Measurements from ENCODE around the gene FRRS1.

The FRRS1 gene

DNA sequence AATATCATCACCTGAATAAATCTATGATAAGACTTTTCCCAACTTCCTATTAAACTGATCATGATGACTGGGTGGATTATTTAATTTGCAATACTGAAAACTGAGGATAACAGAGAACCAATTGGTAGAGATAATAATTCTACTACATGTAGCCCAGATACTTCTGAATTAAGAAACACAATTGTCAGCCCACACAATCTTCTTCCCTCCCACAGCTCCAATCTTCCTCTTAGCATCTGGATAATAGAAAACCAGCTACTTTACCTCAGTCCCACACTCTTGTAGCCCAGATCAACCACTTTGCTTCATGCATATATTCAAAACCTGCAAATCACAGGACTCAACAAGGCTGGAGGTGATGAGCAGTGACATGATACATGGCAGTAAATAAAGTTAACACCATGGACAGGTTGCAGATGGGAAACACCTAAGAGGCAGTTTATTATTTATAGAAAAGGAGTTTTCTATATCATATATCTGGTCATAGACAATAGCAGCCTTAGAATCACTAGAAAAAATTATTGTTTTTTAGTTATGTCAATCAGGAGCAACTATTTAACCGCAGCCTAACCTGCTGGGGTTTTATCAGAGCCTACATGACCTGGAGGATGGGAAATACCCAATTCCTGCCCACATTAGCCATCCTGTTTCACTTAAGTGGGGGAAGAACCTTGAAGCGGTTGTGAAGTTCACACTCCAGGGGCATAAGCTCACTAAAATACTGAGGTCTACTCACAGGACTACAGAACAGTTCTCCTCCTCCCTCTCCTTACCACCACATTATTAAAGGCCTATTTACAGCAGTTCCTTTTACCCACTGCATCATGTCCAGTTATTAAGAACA, 16.7 kb downstream of the FRRS1 start:
- H3K4me3 ChIP-seq (ENCODE audit: control insufficient read depth in 1 of 7, extremely low read depth in 1 of 7, insufficient read depth in 4 of 7, low read depth in 2 of 7, low read length in 6 of 7): no peak overlapping the region
- H3K9me3 ChIP-seq (ENCODE audit: control extremely low read depth in 1 of 5, control insufficient read depth in 4 of 5, insufficient read depth in 2 of 5, low read depth in 1 of 5, low read length in 4 of 5): no peaks in the 10 kb centered on the region
- POLR2A ChIA-PET: no interaction called here
- no peak overlapping the region for H3K27ac ChIP-seq (ENCODE audit: insufficient read depth in 1 of 2, low read depth in 1 of 2, low read length in 2 of 2, poor library complexity in 1 of 2, severe bottlenecking in 2 of 2)
- CTCF ChIA-PET: no interaction called here
- WGBS (ENCODE audit: insufficient coverage): no CpG with 5 or more reads among the region's 2 CpGs
- H3K4me1 ChIP-seq (ENCODE audit: control extremely low read depth in 1 of 4, control insufficient read depth in 4 of 4, insufficient read depth in 4 of 4, low read length in 3 of 4): peaks cover 0 to 10% (median 2%) of the 10 kb centered on the region in 4 experiments
- H3K36me3 ChIP-seq (ENCODE audit: control insufficient read depth in 4 of 4, insufficient read depth in 4 of 4, low read length in 3 of 4): peaks cover 3 to 12% (median 4%) of the 10 kb centered on the region in 4 experiments
- H3K27me3 ChIP-seq (replicated peaks in 2 of 5; ENCODE audit: control insufficient read depth in 4 of 5, insufficient read depth in 5 of 5, low read length in 4 of 5): no peaks in the 10 kb centered on the region
- peak; percentile 21 to 70 (median 56) for DNase-seq

GRCh38 chr1:99748419-99748818, 18.0 kb downstream of the FRRS1 start:
- H3K27ac ChIP-seq (ENCODE audit: insufficient read depth in 1 of 2, low read depth in 1 of 2, low read length in 2 of 2, poor library complexity in 1 of 2, severe bottlenecking in 2 of 2): no peak overlapping the region
- H3K9me3 ChIP-seq (ENCODE audit: control extremely low read depth in 1 of 5, control insufficient read depth in 4 of 5, insufficient read depth in 2 of 5, low read depth in 1 of 5, low read length in 4 of 5): no peaks in the 10 kb centered on the region
- ChIA-PET CTCF (no interaction called here), POLR2A (no interaction called here)
- H3K27me3 ChIP-seq (replicated peaks in 2 of 5; ENCODE audit: control insufficient read depth in 4 of 5, insufficient read depth in 5 of 5, low read length in 4 of 5): no peaks in the 10 kb centered on the region
- H3K4me3 ChIP-seq (ENCODE audit: control insufficient read depth in 1 of 7, extremely low read depth in 1 of 7, insufficient read depth in 4 of 7, low read depth in 2 of 7, low read length in 6 of 7): no peak overlapping the region
- peaks cover 3 to 12% (median 4%) of the 10 kb centered on the region in 4 experiments for H3K36me3 ChIP-seq (ENCODE audit: control insufficient read depth in 4 of 4, insufficient read depth in 4 of 4, low read length in 3 of 4)
- DNase-seq: no peak
- WGBS (ENCODE audit: insufficient coverage): 100% methylated on average over 2 of the region's 2 CpGs
- H3K4me1 ChIP-seq (ENCODE audit: control extremely low read depth in 1 of 4, control insufficient read depth in 4 of 4, insufficient read depth in 4 of 4, low read length in 3 of 4): peaks cover 0 to 10% (median 2%) of the 10 kb centered on the region in 4 experiments

- WGBS (ENCODE audit: insufficient coverage): 83% methylated on average over 1 of the region's 2 CpGs
- Histone ChIP-seq H3K27me3 (replicated peaks in 2 of 5; ENCODE audit: control insufficient read depth in 4 of 5, insufficient read depth in 5 of 5, low read length in 4 of 5) (no peaks in the 10 kb centered on the region), H3K4me1 (ENCODE audit: control extremely low read depth in 1 of 4, control insufficient read depth in 4 of 4, insufficient read depth in 4 of 4, low read length in 3 of 4) (peaks cover 0 to 10% (median 2%) of the 10 kb centered on the region in 4 experiments), H3K27ac (ENCODE audit: insufficient read depth in 1 of 2, low read depth in 1 of 2, low read length in 2 of 2, poor library complexity in 1 of 2, severe bottlenecking in 2 of 2) (no peak overlapping the region), H3K9me3 (ENCODE audit: control extremely low read depth in 1 of 5, control insufficient read depth in 4 of 5, insufficient read depth in 2 of 5, low read depth in 1 of 5, low read length in 4 of 5) (no peaks in the 10 kb centered on the region), H3K36me3 (ENCODE audit: control insufficient read depth in 4 of 4, insufficient read depth in 4 of 4, low read length in 3 of 4) (peaks cover 4 to 18% (median 7%) of the 10 kb centered on the region in 4 experiments), H3K4me3 (ENCODE audit: control insufficient read depth in 1 of 7, extremely low read depth in 1 of 7, insufficient read depth in 4 of 7, low read depth in 2 of 7, low read length in 6 of 7) (no peak overlapping the region)
- ChIA-PET POLR2A (no interaction called here), CTCF (no interaction called here)
- no peak for DNase-seq
Observed at GRCh38 chr1:99745684-99746083, 20.8 kb downstream of the FRRS1 start.

- no peak overlapping the region for H3K4me3 ChIP-seq (ENCODE audit: control insufficient read depth in 1 of 7, extremely low read depth in 1 of 7, insufficient read depth in 4 of 7, low read depth in 2 of 7, low read length in 6 of 7)
- ChIA-PET CTCF (no interaction called here), POLR2A (no interaction called here)
- no peak for DNase-seq
- H3K36me3 ChIP-seq (ENCODE audit: control insufficient read depth in 4 of 4, insufficient read depth in 4 of 4, low read length in 3 of 4): peaks cover 4 to 18% (median 7%) of the 10 kb centered on the region in 4 experiments
- WGBS (ENCODE audit: insufficient coverage): 98% methylated on average over 5 of the region's 7 CpGs
- no peak overlapping the region for H3K27ac ChIP-seq (ENCODE audit: insufficient read depth in 1 of 2, low read depth in 1 of 2, low read length in 2 of 2, poor library complexity in 1 of 2, severe bottlenecking in 2 of 2)
- H3K4me1 ChIP-seq (ENCODE audit: control extremely low read depth in 1 of 4, control insufficient read depth in 4 of 4, insufficient read depth in 4 of 4, low read length in 3 of 4): peaks cover 0 to 7% (median 1%) of the 10 kb centered on the region in 4 experiments
- no peaks in the 10 kb centered on the region for H3K27me3 ChIP-seq (replicated peaks in 2 of 5; ENCODE audit: control insufficient read depth in 4 of 5, insufficient read depth in 5 of 5, low read length in 4 of 5)
- H3K9me3 ChIP-seq (ENCODE audit: control extremely low read depth in 1 of 5, control insufficient read depth in 4 of 5, insufficient read depth in 2 of 5, low read depth in 1 of 5, low read length in 4 of 5): no peaks in the 10 kb centered on the region
Observed at GRCh38 chr1:99745061-99745460, 21.4 kb downstream of the FRRS1 start.

DNA sequence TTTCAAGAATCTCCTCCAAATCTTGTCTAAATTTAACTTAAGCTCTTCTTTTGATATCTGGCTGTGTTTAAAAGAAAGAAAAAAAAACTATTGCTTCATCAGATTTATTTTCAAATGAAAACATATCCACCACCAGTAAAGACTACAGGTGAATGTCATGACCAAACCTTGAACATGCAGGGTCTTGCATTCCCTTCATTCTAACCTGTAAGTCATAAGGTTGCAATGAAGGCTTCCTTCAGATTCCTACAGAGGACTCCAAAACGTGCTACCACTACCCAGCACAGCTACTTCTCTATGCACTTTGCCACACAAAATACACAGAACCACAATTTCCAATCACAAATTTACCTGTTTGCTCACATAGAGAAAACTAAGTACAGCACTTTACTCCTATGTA, 26.3 kb downstream of the FRRS1 start:
- no peak overlapping the region for H3K27ac ChIP-seq (ENCODE audit: insufficient read depth in 1 of 2, low read depth in 1 of 2, low read length in 2 of 2, poor library complexity in 1 of 2, severe bottlenecking in 2 of 2)
- no peaks in the 10 kb centered on the region for H3K4me1 ChIP-seq (ENCODE audit: control extremely low read depth in 1 of 4, control insufficient read depth in 4 of 4, insufficient read depth in 4 of 4, low read length in 3 of 4)
- H3K36me3 ChIP-seq (ENCODE audit: control insufficient read depth in 4 of 4, insufficient read depth in 4 of 4, low read length in 3 of 4): peaks cover 0 to 16% (median 5%) of the 10 kb centered on the region in 4 experiments
- no peak for DNase-seq
- ChIA-PET CTCF (interaction anchor here (1.7 kb wide), 1 partner anchor 11 kb away, joined by 6 read pairs; no protein-coding TSS in a partner anchor), POLR2A (no interaction called here)
- H3K4me3 ChIP-seq (ENCODE audit: control insufficient read depth in 1 of 7, extremely low read depth in 1 of 7, insufficient read depth in 4 of 7, low read depth in 2 of 7, low read length in 6 of 7): no peak overlapping the region
- no peaks in the 10 kb centered on the region for H3K27me3 ChIP-seq (replicated peaks in 2 of 5; ENCODE audit: control insufficient read depth in 4 of 5, insufficient read depth in 5 of 5, low read length in 4 of 5)
- WGBS (ENCODE audit: insufficient coverage): 100% methylated on average over 1 of the region's 1 CpG
- no peaks in the 10 kb centered on the region for H3K9me3 ChIP-seq (ENCODE audit: control extremely low read depth in 1 of 5, control insufficient read depth in 4 of 5, insufficient read depth in 2 of 5, low read depth in 1 of 5, low read length in 4 of 5)

GRCh38 chr1:99738858-99739465, 27.5 kb downstream of the FRRS1 start:
- DNase-seq: no peak
- peaks cover 0 to 14% (median 6%) of the 10 kb centered on the region in 4 experiments for H3K36me3 ChIP-seq (ENCODE audit: control insufficient read depth in 4 of 4, insufficient read depth in 4 of 4, low read length in 3 of 4)
- ChIA-PET POLR2A (no interaction called here), CTCF (no interaction called here)
- no peaks in the 10 kb centered on the region for H3K9me3 ChIP-seq (ENCODE audit: control extremely low read depth in 1 of 5, control insufficient read depth in 4 of 5, insufficient read depth in 2 of 5, low read depth in 1 of 5, low read length in 4 of 5)
- H3K27ac ChIP-seq (ENCODE audit: insufficient read depth in 1 of 2, low read depth in 1 of 2, low read length in 2 of 2, poor library complexity in 1 of 2, severe bottlenecking in 2 of 2): no peak overlapping the region
- no peaks in the 10 kb centered on the region for H3K27me3 ChIP-seq (replicated peaks in 2 of 5; ENCODE audit: control insufficient read depth in 4 of 5, insufficient read depth in 5 of 5, low read length in 4 of 5)
- H3K4me1 ChIP-seq (ENCODE audit: control extremely low read depth in 1 of 4, control insufficient read depth in 4 of 4, insufficient read depth in 4 of 4, low read length in 3 of 4): no peaks in the 10 kb centered on the region
- WGBS (ENCODE audit: insufficient coverage): 90% methylated on average over 5 of the region's 6 CpGs
- no peak overlapping the region for H3K4me3 ChIP-seq (ENCODE audit: control insufficient read depth in 1 of 7, extremely low read depth in 1 of 7, insufficient read depth in 4 of 7, low read depth in 2 of 7, low read length in 6 of 7)

DNA sequence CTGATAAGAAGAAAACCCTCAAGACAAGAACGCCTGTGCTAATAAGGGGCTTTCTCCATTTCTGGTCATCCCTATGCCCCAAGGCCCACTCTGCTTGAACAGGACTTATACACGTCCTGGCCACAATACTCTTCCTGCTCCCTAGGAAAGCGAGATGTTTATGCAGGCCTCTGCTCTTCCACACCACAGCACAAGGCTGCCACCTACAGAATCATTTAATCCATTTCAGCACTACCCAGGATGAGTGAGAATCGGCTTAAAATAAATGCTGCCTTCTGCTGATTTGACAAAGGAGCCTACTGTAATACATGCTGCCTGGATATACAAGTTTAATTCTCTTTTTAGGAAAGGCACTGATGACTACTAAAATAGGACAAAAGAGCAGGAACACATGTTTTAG, 29.4 kb downstream of the FRRS1 start:
- Histone ChIP-seq H3K4me1 (ENCODE audit: control extremely low read depth in 1 of 4, control insufficient read depth in 4 of 4, insufficient read depth in 4 of 4, low read length in 3 of 4) (no peaks in the 10 kb centered on the region), H3K27ac (ENCODE audit: insufficient read depth in 1 of 2, low read depth in 1 of 2, low read length in 2 of 2, poor library complexity in 1 of 2, severe bottlenecking in 2 of 2) (no peak overlapping the region), H3K9me3 (ENCODE audit: control extremely low read depth in 1 of 5, control insufficient read depth in 4 of 5, insufficient read depth in 2 of 5, low read depth in 1 of 5, low read length in 4 of 5) (no peaks in the 10 kb centered on the region), H3K36me3 (ENCODE audit: control insufficient read depth in 4 of 4, insufficient read depth in 4 of 4, low read length in 3 of 4) (peaks cover 0 to 11% (median 4%) of the 10 kb centered on the region in 4 experiments), H3K27me3 (replicated peaks in 2 of 5; ENCODE audit: control insufficient read depth in 4 of 5, insufficient read depth in 5 of 5, low read length in 4 of 5) (no peaks in the 10 kb centered on the region), H3K4me3 (ENCODE audit: control insufficient read depth in 1 of 7, extremely low read depth in 1 of 7, insufficient read depth in 4 of 7, low read depth in 2 of 7, low read length in 6 of 7) (no peak overlapping the region)
- WGBS (ENCODE audit: insufficient coverage): 44% methylated on average over 2 of the region's 4 CpGs
- DNase-seq: peak; percentile 22 to 75 (median 68)
- ChIA-PET POLR2A (no interaction called here), CTCF (no interaction called here)
